GM23248 (cell line): ENCODE data around the gene SLC25A51.
"Not testable (repeated sequence)": the region's sequence is repeated elsewhere in the genome, so short reads cannot be mapped to it uniquely, and the experiment has no call there.

Experiments
- EZH2 ChIP-seq: fragments of 200-600 bp; sonication (generic); IDR thresholded peaks from 2 replicates; pipeline ENCODE4 v1.6.1; 2018; ENCODE audit warnings: antibody characterized with exemption, mild to moderate bottlenecking; ENCODE audit not compliant: insufficient read depth, poor library complexity, severe bottlenecking
- EZH2phosphoT487 ChIP-seq: fragments of 200-600 bp; sonication (generic); IDR thresholded peaks from 2 replicates; pipeline ENCODE4 v1.6.1; 2018; ENCODE audit warnings: antibody characterized with exemption, moderate library complexity, mild to moderate bottlenecking, low read depth; ENCODE audit not compliant: insufficient read depth

DNA sequence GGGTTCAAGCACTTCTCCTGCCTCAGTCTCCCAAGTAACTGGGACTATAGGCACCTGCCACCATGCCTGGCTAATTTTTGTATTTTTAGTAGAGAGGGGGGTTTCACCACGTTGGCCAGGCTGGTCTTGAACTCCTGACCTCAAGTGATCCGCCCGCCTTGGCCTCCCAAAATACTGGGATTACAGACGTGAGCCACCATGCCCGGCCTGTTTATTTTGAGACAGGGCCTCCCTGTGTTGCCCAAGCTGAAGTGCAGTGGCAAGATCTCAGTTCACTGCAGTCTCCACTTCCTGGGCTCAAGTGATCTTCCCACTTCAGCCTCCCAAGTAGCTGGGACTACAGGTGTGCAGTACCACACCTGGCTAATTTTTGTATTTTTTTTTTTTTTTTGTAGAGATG, 5.9 kb upstream of the SLC25A51 start:
- not testable (repeated sequence) for TF ChIP-seq EZH2, EZH2phosphoT487
